Hematopoietic multipotent progenitor cell treated with erythropoietin and hydrocortisone succinate and interleukin-3 and kit ligand, for 4 days (in vitro differentiated cells): ENCODE data around the gene CST4.
"Not testable (repeated sequence)": the region's sequence is repeated elsewhere in the genome, so short reads cannot be mapped to it uniquely, and the experiment has no call there.

Experiments used
- DNase-seq: peaks from one replicate; pipeline ENCODE4 v3.0.0-alpha.2; 2015

The CST4 gene

GRCh38 chr20:23686046-23686750, 2.6 kb downstream of the CST4 start:
- no peak for DNase-seq

GRCh38 chr20:23685529-23685896, 3.3 kb downstream of the CST4 start:
- DNase-seq, result not testable (repeated sequence)

- no peak for DNase-seq
These were observed 4.6 kb downstream of the CST4 start for GRCh38 chr20:23684261-23684660.

GRCh38 chr20:23683807-23684206, 5.0 kb downstream of the CST4 start:
- no peak for DNase-seq

- DNase-seq, result no peak
These were observed 5.6 kb downstream of the CST4 start for GRCh38 chr20:23683281-23683680.

GRCh38 chr20:23680146-23680545, 8.7 kb downstream of the CST4 start:
- peak; percentile 44 for DNase-seq

GRCh38 chr20:23679133-23680092, 9.4 kb downstream of the CST4 start:
- no peak for DNase-seq

- no peak for DNase-seq
These were observed 15.6 kb downstream of the CST4 start for GRCh38 chr20:23673209-23673608.

GRCh38 chr20:23672158-23672557, 16.7 kb downstream of the CST4 start:
- no peak for DNase-seq

GRCh38 chr20:23671479-23671878, 17.4 kb downstream of the CST4 start:
- DNase-seq, result no peak

GRCh38 chr20:23670361-23670760, 18.5 kb downstream of the CST4 start:
- no peak for DNase-seq

GRCh38 chr20:23669866-23670265, 19.0 kb downstream of the CST4 start:
- no peak for DNase-seq

GRCh38 chr20:23669327-23669726, 19.5 kb downstream of the CST4 start:
- no peak for DNase-seq

- DNase-seq, result peak; percentile 80
These were observed 20.3 kb downstream of the CST4 start for GRCh38 chr20:23668477-23668951.

- DNase-seq, result no peak
These were observed 21.2 kb downstream of the CST4 start for GRCh38 chr20:23667666-23668065.

GRCh38 chr20:23666698-23667097, 22.1 kb downstream of the CST4 start:
- DNase-seq, result no peak

GRCh38 chr20:23666189-23666588, 22.6 kb downstream of the CST4 start:
- DNase-seq, result no peak

- DNase-seq, result no peak
These were observed 23.9 kb downstream of the CST4 start for GRCh38 chr20:23664954-23665353.

GRCh38 chr20:23664046-23664445, 24.8 kb downstream of the CST4 start:
- DNase-seq, result not testable (repeated sequence)

GRCh38 chr20:23663180-23663579, 25.7 kb downstream of the CST4 start:
- DNase-seq, result no peak

- DNase-seq, result no peak
These were observed 26.5 kb downstream of the CST4 start for GRCh38 chr20:23662276-23662870.

- DNase-seq, result no peak
These were observed 27.8 kb downstream of the CST4 start for GRCh38 chr20:23661002-23661429.
